HG02870 (cell line): ENCODE results near the gene MKKS.
A peak's percentile ranks its signal among the peaks of the same experiment; 100 is the strongest.
"Not testable (repeated sequence)": the region's sequence is repeated elsewhere in the genome, so short reads cannot be mapped to it uniquely, and the experiment has no call there.

Experiments
- ATAC-seq: cut with Tn5 transposase; IDR thresholded peaks from one replicate; pipeline ENCODE4 v1.9.1; 2021; ENCODE audit warnings: mild to moderate bottlenecking, moderate library complexity; ENCODE audit not compliant: unreplicated experiment

MKKS gene

DNA sequence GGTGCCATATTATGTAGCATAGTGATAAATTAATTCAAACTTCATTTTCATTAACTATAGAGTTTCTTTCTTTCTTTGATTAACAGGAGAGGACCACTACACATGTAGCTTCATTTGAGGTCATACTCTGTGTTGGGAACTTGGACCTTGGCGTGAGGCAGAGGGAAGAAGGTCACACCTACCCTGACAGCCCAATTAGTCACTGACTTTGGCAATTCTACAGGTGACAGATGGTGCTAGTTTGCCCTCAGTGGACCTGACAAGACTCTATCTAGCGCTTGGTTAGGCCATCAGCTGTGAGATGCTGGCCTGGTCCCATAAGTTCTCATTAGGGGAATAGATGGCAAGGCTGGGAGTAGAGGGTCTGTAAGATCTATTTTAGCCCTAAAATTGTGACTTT lies 15.2 kb upstream of the MKKS start:
- no peak for ATAC-seq

DNA sequence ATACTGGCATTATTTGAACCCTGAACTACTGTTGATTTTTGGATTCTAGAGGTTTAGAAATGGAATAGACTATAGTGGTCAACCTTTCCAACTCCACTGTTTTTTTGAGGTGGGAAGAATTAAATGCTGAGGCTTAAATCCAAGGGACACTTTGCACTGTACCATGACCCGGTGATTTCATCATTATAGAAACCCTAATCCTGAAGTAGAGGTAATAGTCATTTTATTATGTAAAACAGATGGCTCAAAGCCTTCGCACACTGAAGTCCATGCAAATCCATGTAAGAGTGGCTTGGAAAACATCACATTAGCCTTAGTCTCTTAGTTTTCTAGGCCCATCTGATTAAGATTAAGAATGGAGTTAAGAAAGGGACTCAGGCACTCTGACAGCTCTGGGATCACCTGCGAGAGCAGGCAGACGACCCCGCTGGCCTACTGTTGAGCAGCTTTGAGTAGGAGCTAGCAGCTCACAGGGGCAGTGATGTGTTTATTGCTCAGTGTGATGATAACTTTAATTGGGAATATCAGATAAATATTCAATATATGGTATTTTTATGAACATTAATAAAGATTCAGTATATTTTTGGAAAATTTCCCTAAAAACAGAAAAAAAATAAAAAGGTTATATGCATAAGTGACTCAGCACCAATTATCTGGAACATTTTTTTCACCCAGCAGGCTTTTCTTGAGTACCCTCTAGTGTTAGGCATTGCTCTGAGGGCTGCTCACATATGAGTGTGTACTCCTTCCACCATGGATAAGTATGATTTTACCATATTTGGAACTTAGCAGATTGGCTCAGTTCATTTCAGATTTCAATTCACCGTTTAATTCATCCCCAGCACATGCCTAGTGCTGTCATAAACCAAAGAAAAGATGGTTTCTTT lies 14.5 kb upstream of the MKKS start:
- ATAC-seq: no peak

DNA sequence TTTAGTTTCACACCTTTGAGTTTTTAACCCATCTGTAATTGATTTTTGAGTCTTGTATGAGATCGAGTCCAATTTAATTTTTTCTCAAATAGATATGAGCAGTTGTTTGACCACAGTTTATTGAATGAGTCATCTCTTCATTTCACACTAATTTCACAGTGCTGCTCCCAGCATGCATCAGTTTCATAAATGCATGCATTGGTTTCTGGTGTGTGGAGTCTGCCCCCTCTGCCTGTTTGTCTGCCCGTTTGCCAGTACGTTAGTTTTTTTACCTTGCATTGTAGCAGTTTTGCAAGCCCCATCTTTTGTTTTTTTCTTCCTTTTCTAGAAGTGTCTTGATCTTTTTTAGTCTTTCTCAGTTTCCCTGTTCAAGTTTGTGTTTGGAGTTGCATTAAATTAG lies 13.0 kb upstream of the MKKS start:
- peak; percentile 99 for ATAC-seq

DNA sequence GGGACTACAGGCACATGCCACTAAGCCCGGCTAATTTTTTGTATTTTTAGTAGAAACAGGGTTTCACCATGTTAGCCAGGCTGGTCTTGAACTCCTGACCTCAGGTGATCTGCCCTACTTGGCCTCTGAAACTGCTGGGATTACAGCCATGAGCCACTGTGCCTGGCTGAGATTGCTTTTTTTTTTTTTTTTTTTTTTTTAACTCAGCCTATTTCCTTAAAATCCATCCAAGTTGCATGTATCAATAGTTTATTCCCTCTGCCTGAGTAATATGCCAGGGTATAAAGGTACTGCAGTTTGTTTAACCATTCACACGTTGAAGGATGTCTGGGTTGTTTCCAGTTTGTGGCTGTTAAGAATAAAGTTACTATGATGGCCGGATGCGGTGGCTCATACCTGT lies 11.7 kb upstream of the MKKS start:
- ATAC-seq: no peak

DNA sequence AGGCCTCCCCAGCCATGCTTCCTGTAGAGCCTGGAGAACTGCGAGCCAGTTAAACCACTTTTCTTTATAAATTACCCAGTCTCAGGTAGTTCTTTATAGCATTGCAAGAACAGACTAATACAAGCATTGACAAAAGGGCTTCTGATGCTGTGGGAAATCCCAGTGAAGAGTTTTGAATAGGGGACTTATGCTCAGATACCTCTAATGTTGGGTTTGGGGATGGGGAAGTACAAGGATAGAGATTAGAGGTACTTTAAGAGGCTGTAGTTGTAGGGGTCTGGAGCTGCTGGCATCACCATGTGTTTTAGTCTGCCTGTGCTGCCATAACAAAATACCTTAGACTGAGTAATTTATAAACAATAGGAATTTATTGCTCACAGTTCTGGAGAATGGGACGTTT lies 9.9 kb upstream of the MKKS start:
- no peak for ATAC-seq

DNA sequence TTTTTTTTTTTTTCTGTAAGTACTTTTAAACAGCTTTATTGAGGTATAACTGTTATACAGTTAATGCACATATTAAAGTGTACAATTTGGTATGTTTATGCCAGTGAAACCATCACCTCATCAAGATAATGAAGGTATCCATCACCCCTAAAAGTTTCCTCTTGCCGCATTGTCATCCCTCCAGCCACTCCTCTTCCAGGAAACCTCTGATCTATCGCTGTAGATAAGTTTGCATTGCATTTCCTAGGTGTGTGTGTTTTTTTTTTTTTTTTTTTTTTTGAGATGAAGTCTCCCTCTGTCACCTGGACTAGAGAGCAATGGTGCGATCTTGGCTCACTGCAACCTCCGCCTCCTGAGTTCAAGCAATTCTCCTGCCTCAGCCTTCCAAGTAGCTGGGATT lies 4.2 kb upstream of the MKKS start:
- no peak for ATAC-seq

DNA sequence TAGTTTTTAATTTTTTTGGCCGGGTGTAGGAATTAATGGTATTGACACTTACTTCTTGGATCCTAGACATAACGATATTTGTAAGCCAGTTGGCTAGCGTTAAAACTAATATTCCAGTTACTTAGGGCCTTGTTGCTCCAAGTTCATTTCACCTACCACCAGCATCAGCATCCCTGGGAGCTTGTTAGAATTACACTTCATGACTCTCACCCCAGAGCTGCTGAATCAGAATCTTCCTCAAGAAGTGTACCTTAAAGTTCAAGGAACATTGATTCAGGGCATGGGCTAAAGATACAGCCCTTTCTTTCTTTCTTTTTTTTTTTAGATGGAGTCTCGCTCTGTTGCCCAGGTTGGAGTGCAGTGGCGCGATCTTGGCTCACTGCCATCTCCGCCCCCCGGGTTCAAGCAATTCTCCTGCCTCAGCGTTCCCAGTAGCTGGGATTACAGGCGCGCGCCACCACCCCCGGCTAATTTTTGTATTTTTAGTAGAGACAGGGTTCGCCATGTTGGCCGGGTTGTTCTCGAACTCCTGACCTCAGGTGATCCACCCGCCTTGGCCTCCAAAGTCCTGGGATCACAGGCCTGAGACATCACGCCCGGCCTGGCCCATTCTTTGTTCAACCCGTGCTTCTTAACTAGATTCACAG lies 2.2 kb upstream of the MKKS start:
- ATAC-seq: no peak

DNA sequence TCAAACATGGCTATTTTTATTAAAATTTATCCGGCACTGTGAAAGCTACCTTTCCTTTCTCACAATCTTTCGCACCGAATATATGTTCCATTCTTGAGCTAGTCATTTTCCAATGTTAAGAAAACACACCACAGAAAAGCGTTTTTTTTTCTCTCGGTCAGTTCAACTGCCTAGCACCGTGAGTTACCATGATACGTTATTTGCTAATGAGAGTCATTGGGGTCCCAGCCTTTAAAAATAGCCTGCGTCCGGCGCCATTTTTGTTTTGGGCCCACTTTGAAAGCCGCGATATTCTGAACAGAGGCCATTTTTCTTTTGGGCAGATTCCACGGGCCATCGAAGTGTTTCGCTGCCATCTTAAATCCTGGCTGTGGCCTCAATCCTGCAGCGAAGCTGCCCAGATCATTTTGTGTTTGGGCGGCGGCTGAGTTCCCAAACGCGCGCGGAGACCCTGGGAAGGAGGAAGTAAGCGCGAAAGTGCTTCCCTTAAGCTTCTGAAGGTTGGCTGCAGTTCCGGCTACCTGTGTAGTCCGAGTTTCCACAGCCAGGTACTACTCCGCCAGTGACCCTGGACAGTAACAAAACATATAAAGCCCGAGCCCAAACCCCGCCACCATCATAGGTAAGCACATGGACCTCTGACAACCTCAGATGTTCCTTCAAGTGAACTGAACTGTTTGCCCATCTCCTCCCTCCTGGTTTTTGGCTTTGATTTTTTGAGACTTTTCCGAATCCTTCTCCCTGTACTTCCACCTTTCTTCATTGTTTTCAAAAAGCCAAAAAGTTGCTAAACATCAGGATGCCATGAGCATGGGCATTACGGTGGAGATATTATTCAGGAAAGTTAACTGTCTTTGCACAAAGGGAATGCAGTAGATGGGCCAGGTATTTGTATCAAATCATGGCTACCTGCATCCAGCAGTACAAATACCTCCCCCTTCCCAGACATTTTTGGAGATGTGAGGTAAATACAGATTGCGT lies 1.1 kb upstream of the MKKS start, which contains the start of gene SLX4IP:
Gene SLX4IP (plus strand): TSS at position 474 of the 981 bp plus-strand sequence. CDS start 22,900 bp downstream, outside the sequence.
- ATAC-seq: peak; percentile 52

DNA sequence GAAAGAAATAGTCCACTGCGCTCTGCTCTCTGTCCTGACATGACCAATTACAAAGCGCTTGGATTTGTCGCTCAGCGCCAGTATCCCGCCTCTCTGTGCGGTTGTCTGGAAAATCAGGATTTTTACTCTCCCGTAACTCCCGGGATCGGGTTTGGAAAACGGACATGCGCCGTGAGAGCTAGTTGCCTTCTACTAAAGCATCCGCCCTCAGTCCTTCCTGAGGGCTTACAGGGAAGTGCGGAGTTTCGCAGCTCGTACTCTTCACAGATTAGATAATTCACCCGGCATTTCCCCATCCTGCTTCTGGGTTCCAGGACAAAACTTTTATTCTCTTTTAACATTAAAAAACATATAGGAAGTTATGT lies 427 bp upstream of the MKKS start:
- peak; percentile 32 for ATAC-seq

DNA sequence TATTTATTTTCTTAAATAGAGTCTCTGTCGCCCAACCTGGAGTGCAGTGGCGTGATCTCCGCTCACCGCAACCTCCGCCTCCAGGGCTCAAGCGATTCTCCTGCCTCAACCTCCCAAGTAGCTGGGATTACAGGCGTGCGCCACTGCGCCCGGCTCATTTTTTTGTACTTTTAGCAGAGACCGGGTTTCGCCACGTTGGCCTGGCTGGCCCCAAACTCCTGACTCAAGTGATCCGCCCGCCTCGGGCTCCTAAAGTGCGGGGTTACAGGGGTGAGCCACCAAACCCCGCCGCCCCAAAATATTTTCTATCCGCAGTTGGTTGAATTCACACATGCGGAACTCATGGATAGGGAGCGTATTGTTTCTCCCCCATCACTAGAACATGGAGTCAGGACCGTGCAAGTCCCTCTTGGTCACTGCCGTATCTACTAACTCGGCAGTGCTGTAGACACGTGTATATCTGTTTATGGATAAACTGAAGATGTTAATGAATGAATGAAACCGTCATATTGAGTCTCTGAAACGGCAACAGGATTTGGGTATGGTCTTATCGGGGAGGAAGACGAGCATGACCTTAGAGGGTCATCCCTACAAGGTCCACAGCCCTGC lies 904 bp downstream of the MKKS start:
- no peak for ATAC-seq

DNA sequence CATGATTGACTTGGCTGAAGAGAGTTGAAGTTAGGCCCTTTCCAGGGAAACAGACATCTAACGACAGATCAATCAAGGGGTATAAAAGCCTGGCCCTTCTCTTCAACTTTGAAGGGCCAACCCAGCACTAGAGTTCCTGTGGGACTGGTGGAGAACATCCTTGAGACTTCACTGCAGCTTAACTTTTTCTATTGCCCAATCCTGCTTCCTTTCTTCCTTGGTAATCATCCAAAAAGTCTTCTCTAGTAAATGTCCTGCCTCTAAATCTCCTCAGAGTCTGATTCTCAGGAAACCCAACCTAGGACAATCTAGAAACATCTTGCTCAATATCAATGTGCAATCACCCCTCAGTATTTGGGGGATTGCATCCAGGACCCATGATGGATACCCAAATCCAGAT lies 1.9 kb downstream of the MKKS start:
- no peak for ATAC-seq

DNA sequence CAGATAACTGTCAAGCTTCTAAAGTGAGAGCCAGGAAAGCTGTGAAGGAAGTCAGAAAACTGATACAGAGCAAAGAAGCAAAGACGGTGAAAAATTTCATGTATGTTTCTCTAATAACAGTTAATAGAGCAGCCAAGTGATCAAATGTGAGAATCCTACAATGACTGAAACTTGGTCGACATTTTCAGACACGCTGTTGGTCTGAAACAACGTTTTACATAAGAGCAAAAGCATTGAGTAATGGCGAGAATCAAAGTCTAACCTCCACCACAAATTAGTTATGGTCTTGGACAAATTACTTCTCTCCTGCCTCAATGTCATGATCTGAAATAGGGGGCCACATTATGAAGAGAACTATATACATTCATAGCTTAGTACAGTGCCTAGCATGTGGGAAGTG lies 3.3 kb downstream of the MKKS start:
- ATAC-seq: peak; percentile 14

DNA sequence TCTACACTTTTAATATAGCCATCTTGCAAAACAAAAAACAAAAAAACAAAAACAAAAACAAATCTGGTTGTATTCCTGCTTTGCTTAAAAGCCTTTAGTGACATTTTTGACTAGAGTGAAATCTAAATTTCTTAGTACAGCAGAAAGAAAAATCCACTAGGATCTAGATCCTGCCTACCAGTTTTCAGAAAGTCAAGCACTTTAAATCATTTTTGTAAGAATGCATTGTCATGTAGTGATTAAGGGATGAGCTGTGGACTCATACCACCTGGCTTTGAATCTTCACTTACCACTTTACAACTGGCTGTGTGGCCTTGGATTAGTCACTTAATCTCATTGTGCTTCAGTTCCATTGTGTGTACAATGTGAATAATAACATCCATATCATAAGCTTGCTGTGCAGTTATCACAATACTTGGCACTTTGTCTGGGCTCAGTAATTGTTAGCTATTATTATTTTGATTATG lies 4.0 kb downstream of the MKKS start:
- no peak for ATAC-seq

DNA sequence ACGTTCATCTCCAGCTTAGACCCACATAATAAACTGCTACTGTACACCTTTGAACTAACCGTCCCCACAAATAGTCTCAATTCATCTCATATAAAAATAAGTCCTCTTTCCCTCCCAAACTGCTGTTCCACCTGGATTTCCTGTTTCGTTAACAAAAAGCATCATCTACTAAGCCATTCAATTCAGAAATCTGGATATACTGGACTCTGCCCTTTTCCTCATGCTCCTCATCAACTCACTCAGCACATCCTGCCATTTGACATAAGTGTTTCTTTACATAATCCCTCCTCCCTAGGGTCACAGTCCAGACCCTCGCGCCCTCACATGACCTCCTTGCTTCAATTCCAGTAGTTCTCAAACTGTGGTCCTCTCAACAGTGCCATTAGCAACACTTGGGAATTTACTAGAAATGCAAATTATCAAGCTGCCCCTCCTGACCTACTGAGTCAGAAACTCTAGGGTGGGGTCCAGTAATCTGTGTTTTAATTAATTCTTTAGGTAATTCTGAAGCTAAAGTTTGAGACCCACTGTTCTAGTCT lies 4.5 kb downstream of the MKKS start:
- ATAC-seq: no peak

DNA sequence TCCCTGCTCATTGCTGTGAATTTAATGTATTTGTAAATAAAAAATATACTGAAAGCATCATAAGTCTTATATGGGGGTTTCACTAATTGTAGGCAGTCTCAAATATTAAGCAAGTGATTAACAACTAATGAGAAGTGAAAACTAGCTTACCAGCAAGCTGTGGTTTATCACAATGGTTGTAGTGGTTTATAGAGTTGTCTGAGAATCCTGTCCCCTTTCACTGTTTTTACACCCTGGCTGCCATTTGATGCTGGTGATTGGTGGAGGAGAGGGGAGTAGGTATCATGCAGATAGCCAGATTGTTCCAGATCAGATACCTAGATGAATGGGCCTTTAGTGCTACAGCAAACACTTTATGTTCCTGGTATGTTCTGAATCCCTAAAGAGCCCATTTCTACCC lies 6.0 kb downstream of the MKKS start:
- ATAC-seq: no peak

DNA sequence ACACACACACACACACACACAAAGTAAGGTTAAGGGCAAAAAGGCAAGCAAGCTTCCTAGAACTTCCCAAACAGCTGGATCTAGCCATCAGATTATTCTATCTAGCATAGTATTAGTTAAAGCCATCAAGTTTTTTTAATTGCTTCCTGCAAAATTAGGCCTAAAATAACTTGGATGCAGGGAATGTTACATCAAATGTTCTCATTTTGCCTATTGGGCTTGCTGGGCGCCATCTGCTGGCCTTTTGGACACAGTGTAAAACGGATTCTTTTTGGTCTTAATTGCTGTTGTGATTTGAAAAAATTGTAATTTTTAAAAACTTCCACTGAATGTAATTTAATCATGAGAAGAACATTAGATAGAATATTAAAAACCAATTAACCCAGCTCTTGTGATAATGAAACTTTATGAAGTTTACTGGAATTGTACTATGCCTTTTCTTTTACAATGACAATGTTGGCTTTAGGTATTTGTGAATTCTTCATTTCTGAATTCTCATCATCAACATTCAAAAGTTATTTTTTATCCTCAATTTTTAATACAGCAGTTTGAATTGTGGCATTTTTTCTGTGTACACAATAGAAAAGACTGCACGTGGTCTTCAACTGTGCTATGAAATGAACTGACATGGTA lies 6.8 kb downstream of the MKKS start:
- ATAC-seq: no peak

DNA sequence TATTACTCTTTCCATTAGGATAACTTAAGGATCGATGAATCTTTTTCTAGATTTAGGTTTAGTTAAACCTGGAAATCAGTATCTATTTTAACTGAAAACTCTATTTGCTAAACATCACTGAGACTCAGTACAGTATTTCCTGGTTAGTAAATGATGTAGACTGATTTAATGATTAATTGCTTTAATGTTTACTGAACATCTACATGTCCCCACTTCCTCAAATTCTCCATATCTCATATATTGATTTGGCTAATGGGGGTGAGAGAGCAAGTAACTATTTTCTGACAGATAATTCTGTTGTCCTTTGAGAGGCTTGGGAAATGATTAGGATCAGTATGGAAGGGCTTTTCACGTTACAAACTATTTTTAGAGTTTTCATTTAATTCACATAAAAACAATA lies 10.3 kb downstream of the MKKS start:
- no peak for ATAC-seq

DNA sequence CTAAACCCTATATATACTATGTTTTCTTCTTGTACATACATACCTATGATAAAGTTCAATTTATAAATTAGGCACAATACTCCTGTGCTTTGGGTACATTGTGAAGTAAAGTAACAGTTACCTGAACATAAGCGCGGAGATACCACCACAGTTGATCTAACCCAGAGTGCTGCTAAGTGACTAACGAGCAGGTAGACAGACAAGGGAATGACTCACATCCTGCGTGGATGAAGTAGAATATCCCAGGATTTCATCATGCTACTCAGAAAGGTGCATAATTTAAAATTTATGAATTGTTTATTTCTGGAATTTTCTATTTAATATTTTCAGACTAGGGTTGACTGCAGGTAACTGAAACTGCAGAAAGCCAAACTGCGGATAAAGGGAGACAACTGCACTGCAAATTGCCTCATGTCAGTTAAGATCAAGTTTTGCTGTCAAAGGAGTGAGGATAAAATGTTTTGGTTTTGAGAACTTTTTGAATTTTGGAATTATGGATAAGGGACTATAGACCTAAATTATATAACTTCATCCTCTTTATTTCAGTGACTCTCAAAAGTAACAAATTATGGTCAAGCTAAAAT lies 14.4 kb downstream of the MKKS start:
- ATAC-seq: no peak

DNA sequence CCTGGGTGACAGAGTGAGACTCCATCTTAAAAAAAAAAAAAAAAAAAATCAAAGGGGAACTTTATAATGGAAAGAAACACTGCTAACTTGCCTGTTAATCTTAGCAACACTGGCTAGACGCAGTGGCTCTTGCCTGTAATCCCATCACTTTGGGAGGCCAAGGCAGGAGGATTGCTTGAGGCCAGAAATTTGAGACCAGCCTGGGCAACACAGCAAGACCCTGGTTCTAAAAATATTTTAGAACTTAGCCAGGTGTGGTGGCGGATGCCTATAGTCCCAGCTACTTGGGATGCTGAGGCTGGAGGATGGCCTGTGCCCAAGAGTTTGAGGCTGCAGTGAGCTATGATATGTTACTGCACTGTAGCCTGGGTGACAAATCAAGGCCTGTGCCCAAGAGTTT lies 16.8 kb downstream of the MKKS start:
- not testable (repeated sequence) for ATAC-seq
